GM18519 (cell line): ENCODE data around the gene KBTBD3.
"Not testable (repeated sequence)": the region's sequence is repeated elsewhere in the genome, so short reads cannot be mapped to it uniquely, and the experiment has no call there.

ENCODE experiments used
- ATAC-seq: cut with Tn5 transposase; IDR thresholded peaks from one replicate; pipeline ENCODE4 v1.9.1; 2021; ENCODE audit warnings: mild to moderate bottlenecking, moderate library complexity; ENCODE audit not compliant: unreplicated experiment, low FRiP score

Gene KBTBD3

GRCh38 chr11:106012744-106013143 is 64.4 kb downstream of the KBTBD3 start:
- ATAC-seq: no peak

- no peak for ATAC-seq
These were observed 65.7 kb downstream of the KBTBD3 start for GRCh38 chr11:106011481-106011880.

- not testable (repeated sequence) for ATAC-seq
These were observed 74.1 kb downstream of the KBTBD3 start for GRCh38 chr11:106003094-106003493.

GRCh38 chr11:106001304-106002012 is 75.7 kb downstream of the KBTBD3 start:
- no peak for ATAC-seq
